Keratinocyte (primary cell): ENCODE results near the gene GPR183. TPM values are rescaled to one million over a fixed set of nuclear protein-coding genes. Genes with fewer than 3 reads are reported as not detected.

Source experiments
- DNase-seq: peaks from one replicate; pipeline ENCODE4 v3.0.0-alpha.2; 2011; ENCODE audit warnings: low read depth, missing footprints, low spot score
- FAIRE-seq: peaks from 2 replicates; lab custom pipeline; 2011; peaks lifted over from hg19 to GRCh38; lab: Jason Lieb, UNC
- H2AFZ ChIP-seq: 2 replicates; pipeline ENCODE4 v1.6.0; 2012; ENCODE audit warnings: low read length, control low read depth, inconsistent platforms; ENCODE audit not compliant: control insufficient read depth
- H3K27ac ChIP-seq: 2 replicates; pipeline ENCODE4 v1.5.1; 2011; ENCODE audit warnings: low read length; ENCODE audit not compliant: control insufficient read depth, insufficient read depth
- H3K27me3 ChIP-seq: 3 replicates; pipeline ENCODE4 v1.6.0; 2011; ENCODE audit warnings: low read length; ENCODE audit not compliant: control insufficient read depth, insufficient read depth; ENCODE audit errors: extremely low read depth
- H3K36me3 ChIP-seq, 2 experiments: 2 replicates in 1 of 2; 3 replicates in 1 of 2; pipeline ENCODE4 v1.5.1; 2011; ENCODE audit warnings: low read length in 2 of 2, mild to moderate bottlenecking in 1 of 2; ENCODE audit not compliant: control insufficient read depth in 2 of 2, insufficient read depth in 2 of 2; ENCODE audit errors: extremely low read depth in 1 of 2
- H3K4me1 ChIP-seq: 3 replicates; pipeline ENCODE4 v1.5.1; 2011; ENCODE audit warnings: low read length; ENCODE audit not compliant: control insufficient read depth, insufficient read depth; ENCODE audit errors: extremely low read depth
- H3K4me2 ChIP-seq: 3 replicates; pipeline ENCODE4 v1.6.0; 2011; ENCODE audit warnings: low read depth, low read length; ENCODE audit not compliant: control insufficient read depth, insufficient read depth; ENCODE audit errors: extremely low read depth
- H3K4me3 ChIP-seq, 3 experiments: fragments of 200-600 bp in 1 of 3; sonication (generic) in 1 of 3; 2 replicates in 2 of 3; 3 replicates in 1 of 3; pipeline ENCODE4 v1.5.1; 2011 to 2016; ENCODE audit warnings: low read length in 3 of 3, mild to moderate bottlenecking in 3 of 3, control low read depth in 2 of 3, inconsistent platforms in 1 of 3, low read depth in 1 of 3, mixed read lengths in 1 of 3, mixed run types in 1 of 3, moderate library complexity in 1 of 3; ENCODE audit not compliant: control insufficient read depth in 2 of 3, insufficient read depth in 2 of 3; ENCODE audit errors: extremely low read depth in 1 of 3
- H3K79me2 ChIP-seq: 2 replicates; pipeline ENCODE4 v1.6.0; 2012; ENCODE audit warnings: low read length; ENCODE audit not compliant: control insufficient read depth, insufficient read depth
- H3K9ac ChIP-seq: 3 replicates; pipeline ENCODE4 v1.6.0; 2011; ENCODE audit warnings: low read length; ENCODE audit not compliant: control insufficient read depth, insufficient read depth; ENCODE audit errors: extremely low read depth
- H3K9me1 ChIP-seq: 3 replicates; pipeline ENCODE4 v1.6.0; 2011; ENCODE audit warnings: low read length; ENCODE audit not compliant: control insufficient read depth, insufficient read depth; ENCODE audit errors: extremely low read depth
- H3K9me3 ChIP-seq: 2 replicates; pipeline ENCODE4 v1.5.1; 2012; ENCODE audit warnings: low read depth, low read length; ENCODE audit not compliant: control insufficient read depth
- H4K20me1 ChIP-seq: 3 replicates; pipeline ENCODE4 v1.6.0; 2011; ENCODE audit warnings: low read length; ENCODE audit not compliant: control insufficient read depth, insufficient read depth; ENCODE audit errors: extremely low read depth
- CTCF ChIP-seq, 3 experiments: IDR thresholded peaks in 1 of 3; conservative IDR thresholded peaks in 1 of 3; optimal IDR thresholded peaks in 1 of 3; 2 replicates in 2 of 3; 3 replicates in 1 of 3; pipeline versions ENCODE3 to v1.5.1; 2011; ENCODE audit warnings: low read length in 3 of 3, mild to moderate bottlenecking in 3 of 3, moderate library complexity in 2 of 3, control low read depth in 1 of 3, inconsistent platforms in 1 of 3; ENCODE audit not compliant: insufficient read depth in 2 of 3; ENCODE audit errors: extremely low read depth in 1 of 3
- EZH2 ChIP-seq: IDR thresholded peaks from one replicate; pipeline ENCODE4 v1.6.1; 2012; ENCODE audit warnings: inconsistent platforms, mild to moderate bottlenecking, low read length, moderate library complexity
- dilution Hi-C: fragments of 300-500 bp; cut with MboI; formaldehyde crosslinking; loops from one replicate; pipeline ENCODE4 v1.7.0; 2020; ENCODE audit warnings: low sequenced_read_pairs; ENCODE audit not compliant: extremely low pct_ligation_motif_present
- polyA plus RNA-seq, 5 experiments: library from polyadenylated mRNA; depleted of rRNA in 3 of 5; stranded (reverse) in 3 of 5; stranded (forward) in 1 of 5; unstranded in 1 of 5; fragments of >200 nt; gene quantifications; 1 replicate in 1 of 5; 2 replicates in 3 of 5; 3 replicates in 1 of 5; pipeline versions ENCODE4 v1.2.1 to v1.2.3, GENCODE V29; 2011 to 2012; ENCODE audit warnings: missing spikeins in 2 of 5, low read depth in 1 of 5, low replicate concordance in 1 of 5

GPR183 gene
- polyA plus RNA-seq, 1 donor (not counting 4 experiments of a cell fraction or from before 2014, with no cell fraction given), result not detected

- no peak overlapping the region for H2AFZ ChIP-seq
- no peak overlapping the region for H3K4me3 ChIP-seq
- H4K20me1 ChIP-seq, result peaks cover 2% of the 10 kb centered on the region
- no peak for DNase-seq
- peaks cover 4 to 6% of the 10 kb centered on the region in 2 experiments for H3K36me3 ChIP-seq
- H3K4me2 ChIP-seq, result no peak overlapping the region
- dilution Hi-C loops, result no loop called here
- H3K9me1 ChIP-seq, result no peaks in the 10 kb centered on the region
- H3K9me3 ChIP-seq, result no peaks in the 10 kb centered on the region
- no peaks in the 10 kb centered on the region for H3K27me3 ChIP-seq
- peaks cover 25% of the 10 kb centered on the region for H3K4me1 ChIP-seq
- H3K27ac ChIP-seq, result peak overlapping the region; percentile 56
- no peak for FAIRE-seq
- TF ChIP-seq EZH2 (no peak), CTCF (optimal IDR thresholded peaks at IDR 0.05 in 1 of 3, IDR thresholded peaks at IDR 0.05 in 1 of 3, conservative IDR thresholded peaks at IDR 0.05 in 1 of 3; ENCODE audit: extremely low read depth in 1 of 3, insufficient read depth in 2 of 3, low read length in 3 of 3) (no peak)
- H3K79me2 ChIP-seq, result no peaks in the 10 kb centered on the region
- no peak overlapping the region for H3K9ac ChIP-seq
These were observed 13.7 kb upstream of the GPR183 start for GRCh38 chr13:99320693-99321481.

GRCh38 chr13:99316657-99317256 lies 9.6 kb upstream of the GPR183 start:
- Histone ChIP-seq H3K36me3 (peaks cover 4 to 6% of the 10 kb centered on the region in 2 experiments), H2AFZ (no peak overlapping the region), H3K79me2 (peaks cover under 1% of the 10 kb centered on the region), H3K9me1 (no peaks in the 10 kb centered on the region), H3K27me3 (no peaks in the 10 kb centered on the region), H3K4me2 (no peak overlapping the region), H3K27ac (no peak overlapping the region), H3K4me3 (no peak overlapping the region), H4K20me1 (no peaks in the 10 kb centered on the region), H3K9ac (no peak overlapping the region), H3K4me1 (peaks cover 6% of the 10 kb centered on the region), H3K9me3 (no peaks in the 10 kb centered on the region)
- TF ChIP-seq CTCF (optimal IDR thresholded peaks at IDR 0.05 in 1 of 3, IDR thresholded peaks at IDR 0.05 in 1 of 3, conservative IDR thresholded peaks at IDR 0.05 in 1 of 3; ENCODE audit: extremely low read depth in 1 of 3, insufficient read depth in 2 of 3, low read length in 3 of 3), result no peak
- TF ChIP-seq EZH2, result no peak
- dilution Hi-C loops, result no loop called here
- DNase-seq (no peak), FAIRE-seq (no peak)
